Astrocyte of the spinal cord (primary cell): ENCODE results near the gene A4GALT.
"Not testable (repeated sequence)": the region's sequence is repeated elsewhere in the genome, so short reads cannot be mapped to it uniquely, and the experiment has no call there.

ENCODE experiments used
- DNase-seq: peaks from one replicate; pipeline ENCODE4 v3.0.0; 2011; ENCODE audit warnings: low read depth, low spot score
- H3K4me3 ChIP-seq: 2 replicates; pipeline ENCODE4 v1.5.1; 2011; ENCODE audit warnings: low read depth, mild to moderate bottlenecking, low read length, moderate library complexity
- CTCF ChIP-seq: IDR thresholded peaks from 2 replicates; pipeline ENCODE4 v1.5.1; 2012; ENCODE audit warnings: low read depth, mild to moderate bottlenecking, low read length, inconsistent platforms
- in situ Hi-C: cut with HindIII; loops from 2 replicates; pipeline ENCODE4 v1.10.0; 2017; ENCODE audit warnings: low sequenced_read_pairs

The A4GALT gene

GRCh38 chr22:42752912-42753311, 32.2 kb upstream of the A4GALT start:
- no peak for DNase-seq
- H3K4me3 ChIP-seq: no peak overlapping the region
- no peak for TF ChIP-seq CTCF
- in situ Hi-C loops: no loop called here

GRCh38 chr22:42752230-42752746, 31.6 kb upstream of the A4GALT start:
- no peak for DNase-seq
- no peak for TF ChIP-seq CTCF
- H3K4me3 ChIP-seq: no peak overlapping the region
- in situ Hi-C loops: no loop called here

GRCh38 chr22:42750421-42750820, 29.8 kb upstream of the A4GALT start:
- DNase-seq, in situ Hi-C loops, H3K4me3 ChIP-seq: not testable (repeated sequence)

GRCh38 chr22:42747701-42748513, 27.2 kb upstream of the A4GALT start:
- TF ChIP-seq CTCF: no peak
- in situ Hi-C loops: no loop called here
- DNase-seq: peak; percentile 86
- H3K4me3 ChIP-seq: no peak overlapping the region

GRCh38 chr22:42745118-42745517, 24.4 kb upstream of the A4GALT start:
- in situ Hi-C loops: no loop called here
- H3K4me3 ChIP-seq: no peak overlapping the region
- peak; percentile 14 for DNase-seq
- TF ChIP-seq CTCF: no peak

- TF ChIP-seq CTCF: no peak
- peak; percentile 68 for DNase-seq
- in situ Hi-C loops: no loop called here
- H3K4me3 ChIP-seq: no peak overlapping the region
Observed at GRCh38 chr22:42743501-42743991, 22.9 kb upstream of the A4GALT start.

GRCh38 chr22:42742940-42743339, 22.3 kb upstream of the A4GALT start:
- TF ChIP-seq CTCF: no peak
- H3K4me3 ChIP-seq: no peak overlapping the region
- in situ Hi-C loops: no loop called here
- no peak for DNase-seq

GRCh38 chr22:42740320-42740719, 19.6 kb upstream of the A4GALT start:
- H3K4me3 ChIP-seq, in situ Hi-C loops, DNase-seq: not testable (repeated sequence)
